Measurements from ENCODE around the gene RAB4B.

DNA sequence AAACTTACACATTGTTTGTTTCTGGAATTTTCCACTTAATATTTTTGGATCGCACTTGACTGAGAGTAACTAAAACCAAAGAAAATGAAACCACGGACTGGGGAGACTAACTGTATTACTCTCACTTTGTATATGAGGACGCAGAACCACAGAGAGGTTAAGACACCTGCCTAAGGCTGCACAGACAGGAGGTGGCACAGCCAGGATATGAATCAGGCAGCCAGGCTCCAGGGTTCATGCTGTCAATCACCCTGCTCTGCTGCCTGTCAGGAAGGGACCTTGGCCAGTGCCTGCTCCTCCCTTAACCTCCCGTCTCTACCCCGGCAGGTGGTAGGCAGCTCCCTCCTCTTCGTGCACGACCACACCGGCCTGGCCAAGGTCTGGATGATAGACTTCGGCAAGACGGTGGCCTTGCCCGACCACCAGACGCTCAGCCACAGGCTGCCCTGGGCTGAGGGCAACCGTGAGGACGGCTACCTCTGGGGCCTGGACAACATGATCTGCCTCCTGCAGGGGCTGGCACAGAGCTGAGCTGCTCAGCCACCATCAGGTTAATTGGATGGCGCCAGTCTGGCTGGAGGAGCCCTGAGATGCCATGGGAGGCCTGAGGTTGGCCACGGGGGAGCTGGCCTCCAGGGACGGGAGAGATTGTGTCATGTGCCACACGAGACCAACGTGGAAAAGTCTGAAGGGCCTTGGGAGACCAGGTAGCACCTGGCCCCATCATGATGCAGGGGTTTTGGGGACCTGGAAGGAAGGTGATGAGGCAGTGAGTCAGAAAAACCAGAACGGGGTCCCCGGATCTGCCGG lies 38.8 kb upstream of the RAB4B start:
- TF ChIP-seq TAF1 (IDR thresholded peaks at IDR 0.05; ENCODE audit: borderline replicate concordance, insufficient read depth, low read length), result no peak
- TF ChIP-seq POLR2AphosphoS5 (IDR thresholded peaks at IDR 0.05; ENCODE audit: low read depth, low read length), result no peak
- TF ChIP-seq REST (IDR thresholded peaks at IDR 0.05; ENCODE audit: insufficient read depth in 1 of 2, low read depth in 2 of 2, low read length in 2 of 2), result no peak
